Lung (tissue), 12 donors: Measurements from ENCODE around the gene GRIP1. TPM values are rescaled to one million over a fixed set of nuclear protein-coding genes. Genes with fewer than 3 reads are reported as not detected.

Experiments
- ATAC-seq: fragments of 200-7000 bp; cut with Tn5 transposase; one replicate; pipeline ENCODE4 v1.9.1; 2020; ENCODE audit warnings: moderate number of reproducible peaks; ENCODE audit not compliant: insufficient read depth, low FRiP score
- DNase-seq, 3 donors: peaks; one replicate each; pipeline ENCODE4 v3.0.0-alpha.2; 2013 to 2017
- H3K27ac ChIP-seq, 2 donors: one replicate each; pipeline ENCODE4 v1.5.1; 2013; ENCODE audit warnings: mild to moderate bottlenecking in 2 of 2, moderate library complexity in 2 of 2, control low read depth in 1 of 2, inconsistent platforms in 1 of 2, low read depth in 1 of 2, low read length in 1 of 2
- H3K27me3 ChIP-seq, 3 donors: one replicate each; pipeline ENCODE4 v1.5.1; 2013; ENCODE audit warnings: low read length in 2 of 3; ENCODE audit not compliant: control insufficient read depth in 3 of 3, insufficient read depth in 3 of 3
- H3K36me3 ChIP-seq, 4 donors: one replicate each; pipeline ENCODE4 v1.5.1; 2013; ENCODE audit warnings: low read length in 4 of 4, mild to moderate bottlenecking in 1 of 4, moderate library complexity in 1 of 4; ENCODE audit not compliant: control insufficient read depth in 4 of 4, insufficient read depth in 4 of 4
- H3K4me1 ChIP-seq, 5 donors: one replicate each; pipeline ENCODE4 v1.5.1; 2013; ENCODE audit warnings: low read length in 5 of 5, mild to moderate bottlenecking in 2 of 5, moderate library complexity in 1 of 5; ENCODE audit not compliant: control insufficient read depth in 5 of 5, insufficient read depth in 5 of 5
- H3K4me3 ChIP-seq: one replicate; pipeline ENCODE4 v1.5.1; 2013; ENCODE audit warnings: mild to moderate bottlenecking, control low read depth, moderate library complexity
- H3K9ac ChIP-seq, 2 donors: one replicate each; pipeline ENCODE4 v1.5.1; 2013; ENCODE audit warnings: low read length in 2 of 2, control low read depth in 1 of 2; ENCODE audit not compliant: insufficient read depth in 1 of 2
- H3K9me3 ChIP-seq, 4 donors: one replicate each; pipeline ENCODE4 v1.5.1; 2013; ENCODE audit warnings: low read length in 3 of 4, mild to moderate bottlenecking in 1 of 4, moderate library complexity in 1 of 4; ENCODE audit not compliant: control insufficient read depth in 4 of 4, insufficient read depth in 3 of 4
- CTCF ChIP-seq: IDR thresholded peaks from 2 replicates; pipeline ENCODE4 v1.5.1; 2012; ENCODE audit warnings: mild to moderate bottlenecking; ENCODE audit errors: control extremely low read depth, extremely low read depth
- WGBS, 2 donors: extraction: QIAGEN DNeasy Blood & Tissue Kit; methylation state at CpG; one replicate each; pipeline ENCODE4 v1.1.7; 2013; 5-methylcytosine and 5-hydroxymethylcytosine counted together
- polyA plus RNA-seq, 2 donors: library from polyadenylated mRNA; stranded (reverse); fragments of 200-250 nt; gene quantifications; one replicate each; pipeline ENCODE4 v1.2.1, GENCODE V29; 2013
- total RNA-seq, 2 donors: library from RNA; depleted of rRNA in 1 of 2; stranded (reverse); fragments of >200 nt in 1 of 2; gene quantifications; one replicate each; pipeline ENCODE4 v1.2.1, GENCODE V29; 2014 to 2021
- donor health status: control.
- donor health status: control.
- donor health status: Bipolar disorder and iron deficiency.
- donor health status: healthy.
- donor health status: DM: yes; HTN: yes; CAD: no.

Gene GRIP1
- total and polyA plus RNA-seq, 4 donors: 0.20 to 3.6 (median 0.83) TPM

- no peak for DNase-seq
- no peaks in the 10 kb centered on the region for H3K36me3 ChIP-seq
- H3K27me3 ChIP-seq: no peaks in the 10 kb centered on the region
- 69 to 75% methylated on average over 2 of the region's 2 CpGs for WGBS, 2 donors
- peaks cover 0 to 25% (median 2%) of the 10 kb centered on the region in 5 donors for H3K4me1 ChIP-seq
- H3K9ac ChIP-seq: no peak overlapping the region
- no peak for TF ChIP-seq CTCF
- no peak overlapping the region for H3K27ac ChIP-seq
- no peak overlapping the region for H3K4me3 ChIP-seq
- no peaks in the 10 kb centered on the region for H3K9me3 ChIP-seq
- ATAC-seq: no peak
These were observed 50.9 kb downstream of the GRIP1 start for GRCh38 chr12:66627988-66628317.

GRCh38 chr12:66627270-66627987 lies 51.4 kb downstream of the GRIP1 start:
- Histone ChIP-seq H3K27me3 (no peaks in the 10 kb centered on the region), H3K9me3 (no peaks in the 10 kb centered on the region), H3K4me3 (no peak overlapping the region), H3K9ac (no peak overlapping the region), H3K27ac (no peak overlapping the region), H3K36me3 (no peaks in the 10 kb centered on the region), H3K4me1 (peaks cover 0 to 25% (median 2%) of the 10 kb centered on the region in 5 donors)
- DNase-seq (no peak), ATAC-seq (no peak)
- WGBS, 2 donors: 66 to 84% methylated on average over 4 of the region's 4 CpGs
- no peak for TF ChIP-seq CTCF

- no peak overlapping the region for H3K9ac ChIP-seq
- no peaks in the 10 kb centered on the region for H3K9me3 ChIP-seq
- no peak for TF ChIP-seq CTCF
- 82 to 88% methylated on average over 2 of the region's 2 CpGs for WGBS, 2 donors
- no peaks in the 10 kb centered on the region for H3K27me3 ChIP-seq
- no peaks in the 10 kb centered on the region for H3K36me3 ChIP-seq
- peaks cover 0 to 21% (median 2%) of the 10 kb centered on the region in 5 donors for H3K4me1 ChIP-seq
- H3K27ac ChIP-seq: no peak overlapping the region
- ATAC-seq: no peak
- H3K4me3 ChIP-seq: no peak overlapping the region
- no peak for DNase-seq
These were observed 54.1 kb downstream of the GRIP1 start for GRCh38 chr12:66624806-66625205.

GRCh38 chr12:66623455-66623854 lies 55.4 kb downstream of the GRIP1 start:
- peaks cover 0 to 13% (median 0%) of the 10 kb centered on the region in 5 donors for H3K4me1 ChIP-seq
- no peak overlapping the region for H3K9ac ChIP-seq
- ATAC-seq (no peak), DNase-seq (no peak)
- no peaks in the 10 kb centered on the region for H3K9me3 ChIP-seq
- TF ChIP-seq CTCF: no peak
- no peaks in the 10 kb centered on the region for H3K27me3 ChIP-seq
- no peak overlapping the region for H3K27ac ChIP-seq
- H3K4me3 ChIP-seq: no peak overlapping the region
- H3K36me3 ChIP-seq: no peaks in the 10 kb centered on the region
